ENCODE data around the gene MKRN1.
"Not testable (repeated sequence)": the region's sequence is repeated elsewhere in the genome, so short reads cannot be mapped to it uniquely, and the experiment has no call there.

MKRN1 gene

GRCh38 chr7:140501966-140502365 lies 22.7 kb upstream of the MKRN1 start:
- TF ChIP-seq POLR2A (IDR thresholded peaks at IDR 0.05; ENCODE audit: low read depth, low read length) = no peak
- FAIRE-seq (no peak), DNase-seq (ENCODE audit: insufficient read length, low spot score) (no peak)

GRCh38 chr7:140497807-140498206 lies 18.5 kb upstream of the MKRN1 start:
- not testable (repeated sequence) for FAIRE-seq; DNase-seq (ENCODE audit: insufficient read length, low spot score)

GRCh38 chr7:140497241-140497769 lies 18.0 kb upstream of the MKRN1 start:
- TF ChIP-seq POLR2A (IDR thresholded peaks at IDR 0.05; ENCODE audit: low read depth, low read length) = no peak
- DNase-seq (ENCODE audit: insufficient read length, low spot score) (no peak), FAIRE-seq (no peak)

DNA sequence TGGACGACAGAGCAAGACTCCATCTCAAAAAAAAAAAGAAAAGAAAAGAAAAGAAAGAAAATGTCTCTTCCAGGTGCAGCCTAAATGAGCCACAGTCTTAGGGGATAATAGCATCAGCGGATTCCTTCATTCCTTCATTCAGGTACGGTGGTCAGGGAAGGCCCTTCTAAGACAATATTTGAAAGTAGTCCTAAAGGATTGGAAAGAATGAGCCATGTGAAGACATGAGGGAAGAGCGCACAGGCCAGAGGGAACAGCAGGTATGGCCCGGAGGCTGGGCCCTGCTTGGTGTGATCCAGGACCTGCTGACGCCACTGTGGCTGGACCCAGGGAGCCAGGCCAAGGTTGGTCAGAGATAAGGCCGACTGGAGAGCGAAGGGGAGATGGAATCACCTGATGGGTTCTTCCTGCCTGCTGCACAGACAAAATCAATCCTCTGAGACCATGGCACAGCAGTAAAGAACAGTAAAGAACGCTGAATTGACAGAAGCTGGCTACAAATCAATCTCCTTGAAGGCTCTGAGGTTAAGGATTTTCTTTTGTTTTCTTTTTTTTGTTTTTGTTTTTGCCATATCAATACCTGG lies 16.3 kb upstream of the MKRN1 start:
- FAIRE-seq (no peak), DNase-seq (ENCODE audit: insufficient read length, low spot score) (no peak)
- no peak for TF ChIP-seq POLR2A (IDR thresholded peaks at IDR 0.05; ENCODE audit: low read depth, low read length)

DNA sequence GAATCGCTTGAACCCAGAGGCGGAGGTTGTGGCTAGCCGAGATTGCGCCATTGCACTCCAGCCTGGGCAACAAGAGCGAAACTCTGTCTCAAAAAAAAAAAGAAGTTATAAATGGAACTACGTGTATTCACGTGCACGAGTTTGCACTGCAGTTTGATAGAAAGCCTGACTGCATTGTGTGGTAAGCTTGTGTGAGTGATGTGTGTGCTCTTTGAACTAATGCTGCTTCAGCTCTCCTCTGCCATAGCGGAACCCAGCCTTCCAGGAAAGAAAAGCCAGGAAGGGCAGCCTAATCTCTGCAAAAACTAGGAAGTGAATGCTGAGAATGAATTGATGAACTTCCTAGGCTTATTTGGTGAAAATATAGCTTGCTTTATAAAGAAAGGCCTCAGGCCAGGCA lies 15.6 kb upstream of the MKRN1 start:
- TF ChIP-seq POLR2A (IDR thresholded peaks at IDR 0.05; ENCODE audit: low read depth, low read length) = no peak
- no peak for FAIRE-seq

DNA sequence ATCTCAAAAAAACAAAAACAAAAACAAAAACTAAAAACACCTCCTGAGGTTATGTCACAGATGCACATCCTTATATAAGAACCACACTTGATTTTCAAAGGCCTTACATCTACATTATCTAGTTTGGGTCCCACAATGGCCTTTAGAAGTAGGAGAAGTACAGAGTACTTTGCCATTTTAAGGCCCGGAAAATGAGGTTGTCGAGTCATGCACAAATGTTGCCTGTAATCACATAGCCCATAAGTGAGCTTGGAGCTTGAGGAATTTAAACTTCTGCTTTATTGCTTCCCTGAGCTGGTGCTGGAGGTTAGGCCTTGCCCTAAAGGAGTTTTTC lies 9.7 kb upstream of the MKRN1 start:
- TF ChIP-seq POLR2A (IDR thresholded peaks at IDR 0.05; ENCODE audit: low read depth, low read length) = no peak
- no peak for DNase-seq (ENCODE audit: insufficient read length, low spot score)
- FAIRE-seq = no peak

More for the DNA sequence above, 15.6 kb upstream of the MKRN1 start:
- DNase-seq (ENCODE audit: insufficient read length, low spot score) = no peak

DNA sequence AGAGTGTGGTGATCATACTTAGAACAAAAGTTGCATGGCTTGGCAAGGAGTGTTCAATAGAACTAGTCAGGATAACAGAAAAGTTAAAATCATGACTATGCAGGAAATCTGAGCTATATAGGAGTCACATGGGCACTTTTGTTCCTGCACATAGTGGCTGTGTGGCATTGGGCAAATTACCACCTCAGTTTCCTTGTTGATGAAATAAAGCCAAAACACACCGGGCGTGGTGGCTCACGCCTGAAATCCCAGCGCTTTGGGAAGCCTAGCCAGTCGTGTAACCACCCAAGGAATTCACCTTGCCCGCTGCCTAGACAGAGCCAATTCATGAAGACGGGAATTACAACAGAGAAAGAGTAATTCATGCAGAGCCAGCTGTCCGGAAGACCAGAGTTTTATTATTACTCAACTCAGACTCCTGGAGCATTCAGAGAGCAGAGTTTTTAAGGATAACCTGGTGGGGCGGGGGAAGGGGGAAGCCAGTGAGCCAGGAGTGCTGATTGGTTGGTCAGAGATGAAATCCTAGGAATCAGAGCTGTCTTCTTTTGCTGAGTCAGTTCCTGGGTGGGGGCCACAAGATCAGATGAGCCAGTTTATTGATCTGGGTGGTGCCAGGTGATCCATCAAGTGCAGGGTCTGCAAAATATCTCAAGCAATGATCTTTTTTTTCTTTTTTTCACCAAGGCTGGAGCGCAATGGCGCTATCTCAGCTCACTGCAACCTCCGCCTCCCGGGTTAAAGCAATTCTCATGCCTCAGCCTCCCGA lies 6.4 kb upstream of the MKRN1 start:
- DNase-seq (ENCODE audit: insufficient read length, low spot score) (no peak), FAIRE-seq (no peak)
- no peak for TF ChIP-seq POLR2A (IDR thresholded peaks at IDR 0.05; ENCODE audit: low read depth, low read length)

DNA sequence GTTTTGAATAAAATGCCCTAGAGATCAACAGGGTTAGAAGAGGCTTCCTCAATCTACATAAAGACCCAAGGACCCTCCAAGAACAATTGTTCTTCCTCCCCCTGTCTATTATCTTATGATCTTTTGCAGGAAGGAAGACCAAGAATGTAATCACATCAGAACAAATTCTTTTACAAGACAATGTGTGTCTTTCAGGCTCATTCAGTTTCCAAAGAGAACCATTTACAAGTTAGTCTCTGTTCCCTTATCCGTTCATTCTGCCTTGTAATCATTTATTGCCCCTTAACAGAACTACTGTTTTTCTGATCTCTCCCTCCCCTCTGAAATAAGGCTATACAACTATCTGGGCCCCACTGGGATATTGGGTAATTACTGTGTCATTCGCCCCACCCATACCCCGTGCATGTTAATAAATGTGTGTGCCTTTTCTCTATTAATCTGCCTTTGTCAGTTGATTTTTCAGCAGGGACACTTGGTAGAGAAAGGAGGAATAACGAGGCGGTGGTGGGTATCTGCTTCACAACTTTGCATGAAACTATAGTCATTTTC lies 5.7 kb upstream of the MKRN1 start:
- TF ChIP-seq POLR2A (IDR thresholded peaks at IDR 0.05; ENCODE audit: low read depth, low read length) = no peak
- no peak for FAIRE-seq
- no peak for DNase-seq (ENCODE audit: insufficient read length, low spot score)

- FAIRE-seq = no peak
- no peak for DNase-seq (ENCODE audit: insufficient read length, low spot score)
These were observed 5.2 kb upstream of the MKRN1 start for GRCh38 chr7:140484479-140484878.

GRCh38 chr7:140479739-140480084 lies 407 bp upstream of the MKRN1 start:
- no peak for FAIRE-seq
- DNase-seq (ENCODE audit: insufficient read length, low spot score) = no peak
- no peak for TF ChIP-seq POLR2A (IDR thresholded peaks at IDR 0.05; ENCODE audit: low read depth, low read length)

More at GRCh38 chr7:140484479-140484878, 5.2 kb upstream of the MKRN1 start:
- no peak for TF ChIP-seq POLR2A (IDR thresholded peaks at IDR 0.05; ENCODE audit: low read depth, low read length)

GRCh38 chr7:140478246-140479061 lies 851 bp downstream of the MKRN1 start:
- peak; percentile 15; the same call in 1 of the 2 replicates for TF ChIP-seq POLR2A (IDR thresholded peaks at IDR 0.05; ENCODE audit: low read depth, low read length)
- peak; percentile 56 for DNase-seq (ENCODE audit: insufficient read length, low spot score)
- no peak for FAIRE-seq

GRCh38 chr7:140476698-140477261 lies 2.5 kb downstream of the MKRN1 start:
- no peak for FAIRE-seq

GRCh38 chr7:140475747-140476333 lies 3.5 kb downstream of the MKRN1 start:
- TF ChIP-seq POLR2A (IDR thresholded peaks at IDR 0.05; ENCODE audit: low read depth, low read length) = no peak
- no peak for FAIRE-seq
- peak; percentile 57 for DNase-seq (ENCODE audit: insufficient read length, low spot score)

More at GRCh38 chr7:140476698-140477261, 2.5 kb downstream of the MKRN1 start:
- no peak for TF ChIP-seq POLR2A (IDR thresholded peaks at IDR 0.05; ENCODE audit: low read depth, low read length)
- DNase-seq (ENCODE audit: insufficient read length, low spot score) = no peak
